Heart right ventricle (tissue), 16 donors: ENCODE results near the gene PSG6. TPM values are rescaled to one million over a fixed set of nuclear protein-coding genes. Genes with fewer than 3 reads are reported as not detected.
"Not testable (repeated sequence)": the region's sequence is repeated elsewhere in the genome, so short reads cannot be mapped to it uniquely, and the experiment has no call there.

Experiments
- ATAC-seq, 8 donors: fragments of 200-7000 bp; cut with Tn5 transposase; one replicate each; pipeline ENCODE4 v1.9.1; 2020; ENCODE audit warnings: mild to moderate bottlenecking in 8 of 8, moderate library complexity in 8 of 8, moderate number of reproducible peaks in 1 of 8
- DNase-seq, 2 donors: peaks; one replicate each; pipeline ENCODE4 v3.0.0-alpha.2; 2020
- H3K27ac ChIP-seq, 10 donors: fragments of 200-600 bp; sonication (generic) in 2 of 10; one replicate each; pipeline versions ENCODE4 v1.5.0 to v1.8.0; 2020 to 2022; ENCODE audit warnings: mild to moderate bottlenecking in 3 of 10
- H3K27me3 ChIP-seq, 7 donors: fragments of 200-600 bp; one replicate each; pipeline ENCODE4 v1.8.0; 2021 to 2022; ENCODE audit warnings: mild to moderate bottlenecking in 2 of 7
- H3K36me3 ChIP-seq, 9 donors: fragments of 200-600 bp; sonication (generic) in 1 of 9; one replicate each; pipeline versions ENCODE4 v1.5.0 to v1.8.0; 2020 to 2022; ENCODE audit warnings: mild to moderate bottlenecking in 2 of 9
- H3K4me1 ChIP-seq, 9 donors: fragments of 200-600 bp; sonication (generic) in 1 of 9; one replicate each; pipeline versions ENCODE4 v1.5.0 to v1.8.0; 2020 to 2022; ENCODE audit warnings: mild to moderate bottlenecking in 4 of 9
- H3K4me3 ChIP-seq, 10 donors: fragments of 200-600 bp; sonication (generic) in 2 of 10; one replicate each; pipeline versions ENCODE4 v1.5.0 to v1.8.0; 2020 to 2022; ENCODE audit warnings: mild to moderate bottlenecking in 7 of 10, moderate library complexity in 2 of 10
- H3K9me3 ChIP-seq, 11 donors: fragments of 200-600 bp in 10 of 11; sonication (generic) in 2 of 11; one replicate each; pipeline versions ENCODE4 v1.5.0 to v1.8.0; 2013 to 2022; ENCODE audit warnings: mild to moderate bottlenecking in 2 of 11, control low read depth in 1 of 11, moderate library complexity in 1 of 11
- CTCF ChIP-seq, 9 donors: fragments of 200-600 bp; sonication (generic) in 2 of 9; IDR thresholded peaks; one replicate each; pipeline versions ENCODE4 v1.5.0 to v1.8.0; 2021 to 2022; ENCODE audit warnings: antibody characterized with exemption in 9 of 9, mild to moderate bottlenecking in 5 of 9, moderate library complexity in 1 of 9
- WGBS, 2 donors: extraction: QIAGEN DNeasy Blood & Tissue Kit; methylation state at CpG; one replicate each; pipeline ENCODE4 v1.1.7; 2013; ENCODE audit warnings: inconsistent platforms in 1 of 2; 5-methylcytosine and 5-hydroxymethylcytosine counted together
- intact Hi-C, 10 donors: fragments of 100-400 bp; cut with DNase I; formaldehyde crosslinking; loops; one replicate each; pipeline versions ENCODE4 v1.11.1 to v1.14.2; 2022
- polyA plus RNA-seq, 2 donors: library from polyadenylated mRNA; stranded (reverse); fragments of 200-250 nt; gene quantifications; one replicate each; pipeline ENCODE4 v1.2.3, GENCODE V29; 2013
- total RNA-seq, 10 donors: library from RNA; stranded (reverse); fragmentation: NEBNext Ultra II Directional in 3 of 10; extraction: Animal tissue kit (Norgen Biotek cat#: 25700) in 3 of 10; gene quantifications; one replicate each; pipeline versions ENCODE4 v1.2.1 to v1.2.4, GENCODE V29; 2021 to 2023
- donor health status: Arrhythmogenic right ventricular cardiomyopathy.
- donor health status: ischemic (EF 13 %, LVEDD 7.1; RV severe dilation, severe dysfunction).
- donor health status: healthy with polysubstance abuse.
- donor health status: DM: no; HTN: yes; CAD: no.
- donor health status: DM: no; HTN: no; CAD: no.
- donor health status: ischemic (EF 25% LVEDD 6.9; RV normal size, moderate dysfunction).
- donor health status: ischemic (EF 25% LVEDD 5.7; RV mildly dilated, moderate dysfunction).
- donor health status: healthy.
- donor health status: DM: yes; HTN: yes; CAD: no.
- donor health status: Ischemic cardiomyopathy.
- donor health status: ischemic (EF 35%, LVEDD 5.7; RV mildly dilated, moderate dysfunction).
- donor health status: nonischemic (EF 11% LVEDD 7.7; RV severe dilation, severe dysfunction).
- donor health status: DM: yes; HTN: yes; CAD: no.
- donor health status: PGD.
- donor health status: ischemic (EF 29% LVEDD 5.4; RV normal size, mild dysfunction).
- donor health status: nonischemic (EF 23%, LVEDD 6.1; RV moderate dilation, normal function).

Gene PSG6
- total and polyA plus RNA-seq, 12 donors, result not detected

- WGBS, 2 donors, result 68 to 84% methylated on average over 3 of the region's 3 CpGs
- H3K4me1 ChIP-seq, H3K36me3 ChIP-seq, H3K27me3 ChIP-seq, H3K4me3 ChIP-seq, intact Hi-C loops, ATAC-seq, H3K27ac ChIP-seq, H3K9me3 ChIP-seq, DNase-seq: not testable (repeated sequence)
Observed at GRCh38 chr19:42933412-42933811, 15.7 kb upstream of the PSG6 start.

- intact Hi-C loops, result not testable (repeated sequence)
Observed at GRCh38 chr19:42932485-42933101, 14.9 kb upstream of the PSG6 start.

GRCh38 chr19:42930214-42930613 lies 12.5 kb upstream of the PSG6 start:
- WGBS, 2 donors, result 0 to 3% methylated on average over 1 of the region's 1 CpG
- H3K9me3 ChIP-seq, ATAC-seq, H3K4me3 ChIP-seq, intact Hi-C loops, H3K27ac ChIP-seq, H3K4me1 ChIP-seq, H3K36me3 ChIP-seq: not testable (repeated sequence)
- peak in 1 of 2 donors; percentile 38 for DNase-seq
- TF ChIP-seq CTCF (IDR thresholded peaks at IDR 0.05), result peak in 6 of 9 donors; percentile 26 to 52 (median 44)
- H3K27me3 ChIP-seq, result peaks cover 0 to 13% (median 0%) of the 10 kb centered on the region in 7 donors

More at GRCh38 chr19:42932485-42933101, 14.9 kb upstream of the PSG6 start:
- not testable (repeated sequence) for H3K27ac ChIP-seq, H3K36me3 ChIP-seq, H3K4me3 ChIP-seq, H3K9me3 ChIP-seq, H3K27me3 ChIP-seq, ATAC-seq, DNase-seq, H3K4me1 ChIP-seq
- 35 to 44% methylated on average over 5 of the region's 5 CpGs for WGBS, 2 donors

- no peak for TF ChIP-seq CTCF (IDR thresholded peaks at IDR 0.05)
- peaks cover 0 to 20% (median 0%) of the 10 kb centered on the region in 7 donors for H3K27me3 ChIP-seq
- H3K4me3 ChIP-seq, result no peak overlapping the region
- WGBS, 2 donors, result 87 to 91% methylated on average over 3 of the region's 3 CpGs
- no peak for ATAC-seq
- DNase-seq, result no peak
- H3K27ac ChIP-seq, result no peak overlapping the region
- intact Hi-C loops, result no loop called here
- no peaks in the 10 kb centered on the region for H3K36me3 ChIP-seq
- H3K9me3 ChIP-seq, result no peaks in the 10 kb centered on the region
- H3K4me1 ChIP-seq, result no peaks in the 10 kb centered on the region
Observed at GRCh38 chr19:42928896-42929295, 11.2 kb upstream of the PSG6 start.

- 57 to 63% methylated on average over 2 of the region's 2 CpGs for WGBS, 2 donors
- no peak for DNase-seq
Observed at GRCh38 chr19:42926781-42927180, 9.1 kb upstream of the PSG6 start.

More at GRCh38 chr19:42926781-42927180, 9.1 kb upstream of the PSG6 start:
- Histone ChIP-seq H3K27me3 (peaks cover 0 to 24% (median 3%) of the 10 kb centered on the region in 7 donors), H3K36me3 (no peaks in the 10 kb centered on the region), H3K27ac (no peak overlapping the region), H3K4me1 (no peaks in the 10 kb centered on the region), H3K4me3 (no peak overlapping the region), H3K9me3 (no peaks in the 10 kb centered on the region)
- no peak for TF ChIP-seq CTCF (IDR thresholded peaks at IDR 0.05)
- no peak for ATAC-seq
- intact Hi-C loops, result no loop called here
